Epithelial cell of esophagus (primary cell): ENCODE results near the gene SLC35F3.

ENCODE experiments used
- DNase-seq: peaks from one replicate; pipeline ENCODE4 v3.0.0; 2010; ENCODE audit warnings: low read depth
- H3K4me3 ChIP-seq: 2 replicates; pipeline ENCODE4 v1.5.1; 2011; ENCODE audit warnings: mild to moderate bottlenecking, low read length, control low read depth
- CTCF ChIP-seq: IDR thresholded peaks from 2 replicates; pipeline ENCODE4 v1.5.1; 2011; ENCODE audit warnings: low read depth, mild to moderate bottlenecking, low read length, control low read depth, inconsistent platforms; ENCODE audit not compliant: insufficient read depth; ENCODE audit errors: missing control alignments

SLC35F3 gene

DNA sequence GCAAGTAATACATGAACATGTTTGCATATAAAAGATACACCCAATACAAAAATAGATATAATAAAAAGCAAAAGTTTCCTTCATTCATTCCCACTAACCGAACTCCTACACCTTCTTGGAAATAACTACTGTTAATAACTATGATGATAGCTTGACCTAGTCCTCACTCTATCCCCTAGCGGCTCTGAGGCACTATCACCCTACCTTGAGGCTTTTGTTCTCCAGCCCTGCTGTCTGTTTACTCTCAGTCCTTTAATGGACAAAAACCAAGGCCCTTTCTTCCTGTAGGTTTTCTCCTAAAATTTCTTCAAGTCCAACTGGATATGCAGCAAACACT is 186.6 kb downstream of the SLC35F3 start:
- no peak for TF ChIP-seq CTCF
- no peak overlapping the region for H3K4me3 ChIP-seq
- no peak for DNase-seq

GRCh38 chr1:234091876-234092275 is 187.4 kb downstream of the SLC35F3 start:
- DNase-seq = no peak
- H3K4me3 ChIP-seq = no peak overlapping the region
- TF ChIP-seq CTCF = no peak

DNA sequence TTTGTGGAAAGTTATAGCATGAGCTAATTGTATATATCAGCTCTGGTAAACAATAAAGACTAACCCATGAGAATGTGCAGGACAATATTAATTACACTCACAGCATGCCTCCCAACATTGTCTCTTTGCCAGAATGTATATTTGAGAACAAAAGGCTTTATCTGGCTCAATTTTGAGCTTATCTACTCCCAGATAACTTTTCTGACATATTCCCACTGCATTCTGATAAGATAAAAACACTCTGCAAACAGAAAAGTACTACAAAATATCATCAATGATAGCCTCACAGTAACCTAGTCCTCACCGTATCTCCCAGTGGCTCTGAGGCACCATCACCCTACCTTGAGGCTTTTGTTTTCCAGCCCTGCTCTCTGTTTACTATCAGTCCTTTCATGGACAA is 188.6 kb downstream of the SLC35F3 start:
- TF ChIP-seq CTCF = no peak
- H3K4me3 ChIP-seq = no peak overlapping the region
- DNase-seq = no peak

- no peak for DNase-seq
- no peak overlapping the region for H3K4me3 ChIP-seq
- no peak for TF ChIP-seq CTCF
Measured at GRCh38 chr1:234093741-234094140, 189.3 kb downstream of the SLC35F3 start.

DNA sequence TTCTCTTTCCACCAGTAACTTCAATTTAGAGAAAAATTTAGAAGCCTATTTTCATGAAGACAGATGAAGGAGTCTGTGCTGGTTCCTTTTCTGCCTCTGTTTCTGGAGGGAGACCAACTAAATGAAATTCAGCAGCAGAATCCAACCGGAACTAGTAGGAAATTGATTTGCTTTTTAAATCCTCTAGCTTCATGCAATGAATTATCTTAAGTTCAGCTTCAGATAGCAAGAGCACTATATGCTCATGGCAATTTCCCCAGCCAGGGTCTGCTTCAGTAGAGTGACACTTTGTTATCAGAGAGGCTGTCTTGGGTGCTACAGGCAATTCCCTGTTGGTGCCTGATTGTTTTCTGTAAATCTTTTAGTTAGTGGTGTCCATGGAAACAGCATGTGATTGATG is 189.7 kb downstream of the SLC35F3 start:
- no peak for TF ChIP-seq CTCF
- no peak for DNase-seq
- H3K4me3 ChIP-seq = no peak overlapping the region

DNA sequence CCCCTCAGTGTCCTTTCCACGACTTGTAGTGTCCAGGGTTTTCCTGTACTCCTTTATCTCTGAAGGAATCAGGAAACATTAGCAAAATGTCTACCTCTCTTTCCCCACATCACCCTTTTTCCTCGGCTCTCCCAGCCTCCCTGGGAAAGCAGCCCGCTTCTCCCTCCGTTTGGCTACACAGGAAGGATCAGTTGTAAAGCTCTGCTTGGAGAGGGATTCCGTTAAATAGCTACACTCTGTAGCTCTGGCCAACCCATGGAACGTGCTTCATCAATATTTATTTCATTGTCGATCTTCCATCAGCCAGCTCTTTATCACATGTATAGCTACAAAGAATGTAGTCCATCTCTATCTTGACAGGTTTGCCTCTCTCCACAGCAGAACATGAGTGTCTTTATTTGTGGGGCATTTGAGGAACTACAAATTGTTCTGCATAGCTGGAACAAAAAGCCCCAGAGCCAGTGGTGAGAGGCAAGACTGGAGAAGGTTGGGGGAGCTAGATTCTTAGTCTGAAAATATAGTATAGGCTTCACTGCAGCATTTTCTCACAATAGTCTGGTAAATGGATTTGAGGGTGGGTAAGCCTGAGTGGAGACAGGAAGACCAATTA is 191.8 kb downstream of the SLC35F3 start:
- TF ChIP-seq CTCF = no peak
- H3K4me3 ChIP-seq = no peak overlapping the region
- no peak for DNase-seq

GRCh38 chr1:234102583-234102982 is 198.1 kb downstream of the SLC35F3 start:
- no peak overlapping the region for H3K4me3 ChIP-seq
- no peak for DNase-seq
- no peak for TF ChIP-seq CTCF
